HG03039 (cell line): Measurements from ENCODE around the gene ZNF804A.

Source experiments
- ATAC-seq: cut with Tn5 transposase; IDR thresholded peaks from one replicate; pipeline ENCODE4 v1.9.1; 2021; ENCODE audit warnings: mild to moderate bottlenecking, moderate library complexity; ENCODE audit not compliant: unreplicated experiment

ZNF804A gene

DNA sequence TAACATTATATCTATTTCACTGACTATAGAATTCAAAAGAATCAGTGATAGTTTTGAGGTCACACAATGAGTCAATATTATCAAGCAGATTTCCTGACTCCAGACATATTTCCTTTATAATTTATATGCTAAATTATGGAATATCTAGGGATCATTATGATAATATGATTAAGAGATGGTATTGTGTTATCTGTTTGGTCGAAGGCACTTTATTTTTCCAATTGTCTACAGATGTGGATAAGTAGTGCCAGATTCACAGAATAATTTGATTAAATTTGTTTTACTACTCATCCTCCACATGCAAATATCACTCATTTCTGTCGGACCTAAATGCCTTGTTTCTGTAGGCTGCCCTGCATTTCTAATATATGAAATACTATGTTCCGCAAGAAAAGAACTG lies 4.4 kb downstream of the ZNF804A start:
- ATAC-seq: no peak

DNA sequence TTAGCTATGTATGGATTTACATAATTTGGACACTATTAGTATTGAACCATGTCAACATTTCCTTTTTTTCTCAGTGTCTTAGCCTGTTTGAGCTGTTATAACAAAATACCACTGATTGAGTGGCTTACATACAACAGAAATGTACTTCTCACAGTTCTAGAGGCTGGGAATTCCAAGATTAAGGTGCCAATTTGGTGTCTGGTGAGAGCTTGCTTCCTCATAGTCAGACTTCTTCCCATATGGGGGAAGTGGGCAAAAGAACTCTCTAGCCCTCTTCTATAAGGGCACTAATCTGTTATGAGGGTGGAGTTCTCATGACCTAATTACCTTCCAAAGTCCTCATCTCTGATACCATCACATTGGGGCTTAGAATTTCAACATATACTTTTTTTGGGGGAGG lies 12.6 kb downstream of the ZNF804A start:
- ATAC-seq: no peak

DNA sequence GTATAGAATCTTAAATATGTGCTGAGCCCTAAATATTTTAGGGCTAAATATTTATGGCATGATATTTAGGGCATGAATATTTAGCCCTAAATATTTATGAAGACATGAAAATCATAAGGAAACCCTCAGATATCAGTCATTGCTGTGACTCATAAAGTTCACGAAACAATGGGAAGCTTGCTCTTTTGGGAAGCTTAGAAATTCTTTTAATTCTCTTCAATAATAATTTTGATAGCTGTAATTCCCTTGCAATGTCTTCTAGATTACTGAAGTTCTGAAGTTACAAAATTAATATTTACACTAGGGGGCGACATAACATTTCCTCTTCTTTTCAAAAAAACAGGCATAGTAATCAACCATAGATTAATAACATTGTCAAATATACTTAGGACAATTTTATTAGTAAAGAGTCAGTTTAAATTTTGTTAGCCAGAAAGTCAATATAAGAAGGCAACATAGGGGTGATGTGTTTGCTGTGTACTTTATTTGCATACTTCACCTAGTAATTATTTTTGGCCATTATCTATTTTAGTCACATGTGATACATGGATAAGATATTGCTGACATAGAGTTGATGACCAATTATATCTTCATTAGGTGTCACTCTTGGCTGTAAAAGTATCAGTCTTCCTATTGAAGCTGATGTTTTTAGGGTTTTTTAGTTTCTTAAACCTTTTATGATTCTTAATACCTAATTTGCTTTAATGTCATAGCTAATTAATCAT lies 13.2 kb downstream of the ZNF804A start:
- ATAC-seq: no peak

- ATAC-seq: no peak
These were observed 22.0 kb downstream of the ZNF804A start for GRCh38 chr2:184620367-184620766.

- no peak for ATAC-seq
These were observed 26.0 kb downstream of the ZNF804A start for GRCh38 chr2:184624311-184624710.

GRCh38 chr2:184628051-184628450 lies 29.7 kb downstream of the ZNF804A start:
- no peak for ATAC-seq

- no peak for ATAC-seq
These were observed 35.4 kb downstream of the ZNF804A start for GRCh38 chr2:184633726-184634125.

DNA sequence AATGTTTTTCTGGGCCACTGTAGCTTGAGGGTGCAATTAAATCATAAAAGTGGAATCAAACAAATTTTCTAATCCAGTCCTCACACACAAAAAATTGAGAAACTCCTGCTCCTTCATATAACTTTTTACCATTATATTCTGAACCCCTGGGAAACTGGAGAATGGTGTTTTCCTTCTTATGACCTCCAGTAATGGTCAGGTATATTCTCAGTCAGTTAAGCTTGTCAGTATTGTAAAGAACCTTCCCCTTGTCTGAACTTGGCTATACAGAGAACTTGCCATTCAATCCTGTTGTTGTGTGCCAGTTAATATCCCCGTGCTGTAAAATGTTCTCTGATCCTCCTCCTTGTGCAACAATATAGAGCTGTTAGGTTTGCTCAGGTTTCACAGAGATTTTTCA lies 39.5 kb downstream of the ZNF804A start:
- ATAC-seq: no peak

- no peak for ATAC-seq
These were observed 46.4 kb downstream of the ZNF804A start for GRCh38 chr2:184644685-184645084.

GRCh38 chr2:184646177-184646576 lies 47.8 kb downstream of the ZNF804A start:
- ATAC-seq: no peak

DNA sequence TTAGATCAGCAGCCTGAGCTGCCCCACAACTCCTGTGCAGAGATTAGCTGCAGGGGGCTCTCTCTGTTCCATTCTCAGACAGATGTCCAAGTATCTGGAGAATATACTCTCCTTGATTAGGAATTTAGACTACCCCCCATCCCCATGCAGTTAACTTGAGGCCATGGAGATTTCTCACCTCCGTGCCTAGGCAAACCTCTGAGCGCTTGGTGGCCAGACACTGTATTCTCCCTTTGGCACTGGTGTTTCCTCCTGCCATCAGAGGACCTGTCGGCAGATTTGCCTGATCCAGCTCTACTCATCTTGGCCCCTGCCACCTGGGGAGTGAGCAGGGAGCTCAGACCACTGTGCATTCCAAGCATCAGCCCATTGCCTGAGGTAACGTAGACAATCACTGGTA lies 48.3 kb downstream of the ZNF804A start:
- no peak for ATAC-seq

- ATAC-seq: no peak
These were observed 56.6 kb downstream of the ZNF804A start for GRCh38 chr2:184654945-184655344.

DNA sequence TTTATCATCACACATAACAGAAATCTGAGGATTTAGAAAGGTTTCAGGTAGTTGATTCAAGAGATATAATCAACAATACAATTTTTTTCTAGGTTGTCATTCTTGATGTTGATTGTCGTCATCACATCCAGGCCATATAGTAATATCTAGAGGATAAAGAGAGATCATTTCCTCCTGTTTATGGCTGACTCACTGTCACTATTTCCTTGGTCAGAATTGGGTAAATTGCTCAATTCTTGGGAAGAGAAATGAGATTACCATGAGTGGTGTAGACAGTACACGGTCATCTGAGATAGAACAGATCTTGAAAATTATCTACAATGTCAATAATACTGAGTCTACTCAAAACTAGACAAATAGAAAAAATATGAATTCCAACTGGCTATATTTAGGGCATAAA lies 78.8 kb downstream of the ZNF804A start:
- ATAC-seq: no peak

DNA sequence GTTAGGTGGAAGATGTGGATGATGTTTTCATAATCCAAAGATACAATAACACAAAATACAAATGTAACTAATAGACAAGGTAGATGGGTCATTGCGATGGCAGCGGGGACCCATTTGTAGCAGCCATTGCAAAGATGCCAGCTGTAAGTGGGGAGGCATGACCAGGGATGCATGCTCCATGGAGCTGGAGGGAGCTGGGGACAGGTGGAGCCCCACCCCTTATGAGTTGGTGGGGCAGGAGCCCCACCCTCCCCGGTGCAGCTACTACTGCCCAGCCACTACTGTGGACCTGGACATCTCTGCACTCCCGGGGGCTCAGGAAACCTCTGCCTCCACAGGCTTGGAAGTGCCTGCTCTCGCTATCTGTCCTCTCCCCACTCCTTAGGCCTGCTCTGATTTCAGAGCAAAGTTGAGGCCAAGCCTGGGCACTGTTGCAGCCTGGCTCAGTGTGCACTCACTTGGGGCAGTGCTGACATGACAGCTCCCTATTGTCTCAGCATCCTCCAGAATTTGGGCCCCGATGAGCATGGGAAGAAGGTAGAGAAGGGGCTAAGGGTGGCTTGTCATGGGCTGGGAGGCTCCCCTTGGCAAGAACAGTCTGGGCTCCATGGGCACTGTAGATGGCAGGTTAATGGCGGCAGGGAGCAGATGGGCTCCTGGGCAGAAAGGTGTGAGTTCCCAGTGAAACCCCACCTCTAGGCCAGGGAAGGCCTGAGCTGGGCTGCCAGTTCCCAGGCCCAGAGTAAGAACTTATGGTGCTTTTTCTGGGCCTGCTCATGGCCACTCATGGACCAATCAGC lies 81.1 kb downstream of the ZNF804A start:
- no peak for ATAC-seq

DNA sequence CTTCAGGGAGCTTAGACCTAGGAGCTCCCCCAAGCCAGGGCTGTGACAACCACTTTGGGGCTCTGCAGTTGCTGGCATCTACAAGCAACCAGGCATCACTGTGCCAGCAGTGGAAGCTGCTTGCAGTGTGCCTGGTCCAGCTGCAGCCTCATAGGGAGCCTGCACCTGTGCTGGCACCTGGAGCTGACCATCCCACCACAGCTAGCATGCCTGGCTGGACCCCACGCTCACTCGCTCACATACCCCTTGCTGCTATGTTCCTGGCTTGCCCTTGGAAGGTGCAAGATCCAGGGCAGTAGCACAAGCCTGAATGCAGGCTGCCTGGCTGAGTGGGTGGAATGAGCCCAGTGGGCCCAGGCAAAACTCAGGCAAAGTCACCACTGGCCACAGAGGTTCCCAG lies 82.5 kb downstream of the ZNF804A start:
- ATAC-seq: no peak

DNA sequence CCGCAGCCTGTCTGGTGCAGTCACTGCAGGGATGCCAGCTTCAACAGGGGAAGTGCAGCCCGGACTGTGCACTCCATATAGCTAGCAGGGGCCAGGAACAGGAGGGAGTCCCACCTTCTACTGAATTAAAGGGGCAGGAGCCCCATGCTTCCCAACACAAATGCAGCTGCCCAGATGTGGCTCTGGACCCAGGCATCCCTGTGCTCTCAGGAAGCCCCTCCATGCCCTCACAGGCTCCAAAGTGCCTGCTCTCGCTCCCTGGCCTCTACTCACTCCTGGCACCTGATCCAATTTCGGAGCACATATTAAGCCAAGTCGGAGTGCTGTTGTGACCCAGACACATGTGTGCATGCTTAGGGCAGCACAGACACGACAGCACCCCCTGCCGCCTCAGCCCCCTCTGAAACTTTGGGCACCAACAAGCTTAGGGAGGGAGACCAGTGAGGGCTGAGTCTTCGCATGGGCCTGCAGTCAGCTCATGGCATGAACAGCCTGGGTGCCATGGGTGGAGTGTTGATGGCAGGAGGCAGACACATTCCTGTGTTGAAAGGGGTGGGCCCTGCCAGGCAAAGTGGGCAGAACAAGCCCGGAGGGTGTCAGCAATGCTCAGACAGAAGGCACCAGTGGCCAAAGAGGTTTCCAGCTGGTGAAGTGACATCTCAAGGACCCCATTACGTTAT lies 83.5 kb downstream of the ZNF804A start:
- ATAC-seq: no peak

GRCh38 chr2:184683911-184684310 lies 85.6 kb downstream of the ZNF804A start:
- ATAC-seq: no peak

GRCh38 chr2:184685999-184686841 lies 87.9 kb downstream of the ZNF804A start:
- ATAC-seq: no peak

GRCh38 chr2:184689638-184690037 lies 91.3 kb downstream of the ZNF804A start:
- no peak for ATAC-seq

GRCh38 chr2:184692141-184692734 lies 93.9 kb downstream of the ZNF804A start:
- ATAC-seq: no peak

- ATAC-seq: no peak
These were observed 98.3 kb downstream of the ZNF804A start for GRCh38 chr2:184696644-184697043.
